ENCODE data around the gene GLDN. TPM values are rescaled to one million over a fixed set of nuclear protein-coding genes. Genes with fewer than 3 reads are reported as not detected.

The GLDN gene
- total and polyA plus RNA-seq, 2 experiments from 2014 or later = 0.32 to 1.2 TPM

DNA sequence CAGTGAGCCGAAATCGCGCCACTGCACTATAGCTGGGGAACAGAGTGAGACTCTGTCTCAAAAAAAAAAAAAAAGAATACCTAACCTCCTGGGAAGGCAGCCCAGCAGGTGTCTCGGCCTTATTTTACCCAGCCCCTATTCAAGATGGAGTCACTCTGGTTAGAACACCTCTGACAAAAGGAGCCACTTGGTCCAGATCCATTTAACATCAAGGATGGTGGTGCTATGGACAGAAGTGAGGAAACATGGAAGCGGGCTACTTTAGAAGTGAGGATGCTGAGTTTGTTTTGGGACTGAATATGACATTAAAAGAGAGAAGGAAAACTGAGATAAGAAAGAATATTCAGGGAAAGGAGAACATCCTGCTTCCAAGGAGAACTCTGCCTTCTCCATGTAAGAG lies 14.7 kb downstream of the GLDN start (continued):
- TF ChIP-seq, protein P1, sequence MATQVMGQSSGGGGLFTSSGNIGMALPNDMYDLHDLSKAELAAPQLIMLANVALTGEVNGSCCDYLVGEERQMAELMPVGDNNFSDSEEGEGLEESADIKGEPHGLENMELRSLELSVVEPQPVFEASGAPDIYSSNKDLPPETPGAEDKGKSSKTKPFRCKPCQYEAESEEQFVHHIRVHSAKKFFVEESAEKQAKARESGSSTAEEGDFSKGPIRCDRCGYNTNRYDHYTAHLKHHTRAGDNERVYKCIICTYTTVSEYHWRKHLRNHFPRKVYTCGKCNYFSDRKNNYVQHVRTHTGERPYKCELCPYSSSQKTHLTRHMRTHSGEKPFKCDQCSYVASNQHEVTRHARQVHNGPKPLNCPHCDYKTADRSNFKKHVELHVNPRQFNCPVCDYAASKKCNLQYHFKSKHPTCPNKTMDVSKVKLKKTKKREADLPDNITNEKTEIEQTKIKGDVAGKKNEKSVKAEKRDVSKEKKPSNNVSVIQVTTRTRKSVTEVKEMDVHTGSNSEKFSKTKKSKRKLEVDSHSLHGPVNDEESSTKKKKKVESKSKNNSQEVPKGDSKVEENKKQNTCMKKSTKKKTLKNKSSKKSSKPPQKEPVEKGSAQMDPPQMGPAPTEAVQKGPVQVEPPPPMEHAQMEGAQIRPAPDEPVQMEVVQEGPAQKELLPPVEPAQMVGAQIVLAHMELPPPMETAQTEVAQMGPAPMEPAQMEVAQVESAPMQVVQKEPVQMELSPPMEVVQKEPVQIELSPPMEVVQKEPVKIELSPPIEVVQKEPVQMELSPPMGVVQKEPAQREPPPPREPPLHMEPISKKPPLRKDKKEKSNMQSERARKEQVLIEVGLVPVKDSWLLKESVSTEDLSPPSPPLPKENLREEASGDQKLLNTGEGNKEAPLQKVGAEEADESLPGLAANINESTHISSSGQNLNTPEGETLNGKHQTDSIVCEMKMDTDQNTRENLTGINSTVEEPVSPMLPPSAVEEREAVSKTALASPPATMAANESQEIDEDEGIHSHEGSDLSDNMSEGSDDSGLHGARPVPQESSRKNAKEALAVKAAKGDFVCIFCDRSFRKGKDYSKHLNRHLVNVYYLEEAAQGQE (IDR thresholded peaks at IDR 0.05; ENCODE audit: unreplicated experiment) = no peak
- TF ChIP-seq, protein P2, sequence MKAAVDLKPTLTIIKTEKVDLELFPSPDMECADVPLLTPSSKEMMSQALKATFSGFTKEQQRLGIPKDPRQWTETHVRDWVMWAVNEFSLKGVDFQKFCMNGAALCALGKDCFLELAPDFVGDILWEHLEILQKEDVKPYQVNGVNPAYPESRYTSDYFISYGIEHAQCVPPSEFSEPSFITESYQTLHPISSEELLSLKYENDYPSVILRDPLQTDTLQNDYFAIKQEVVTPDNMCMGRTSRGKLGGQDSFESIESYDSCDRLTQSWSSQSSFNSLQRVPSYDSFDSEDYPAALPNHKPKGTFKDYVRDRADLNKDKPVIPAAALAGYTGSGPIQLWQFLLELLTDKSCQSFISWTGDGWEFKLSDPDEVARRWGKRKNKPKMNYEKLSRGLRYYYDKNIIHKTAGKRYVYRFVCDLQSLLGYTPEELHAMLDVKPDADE (IDR thresholded peaks at IDR 0.05) = no peak
- no peak for TF ChIP-seq ZNF114 (CRISPR knock-in tag; IDR thresholded peaks at IDR 0.05)
- TF ChIP-seq, protein P3, sequence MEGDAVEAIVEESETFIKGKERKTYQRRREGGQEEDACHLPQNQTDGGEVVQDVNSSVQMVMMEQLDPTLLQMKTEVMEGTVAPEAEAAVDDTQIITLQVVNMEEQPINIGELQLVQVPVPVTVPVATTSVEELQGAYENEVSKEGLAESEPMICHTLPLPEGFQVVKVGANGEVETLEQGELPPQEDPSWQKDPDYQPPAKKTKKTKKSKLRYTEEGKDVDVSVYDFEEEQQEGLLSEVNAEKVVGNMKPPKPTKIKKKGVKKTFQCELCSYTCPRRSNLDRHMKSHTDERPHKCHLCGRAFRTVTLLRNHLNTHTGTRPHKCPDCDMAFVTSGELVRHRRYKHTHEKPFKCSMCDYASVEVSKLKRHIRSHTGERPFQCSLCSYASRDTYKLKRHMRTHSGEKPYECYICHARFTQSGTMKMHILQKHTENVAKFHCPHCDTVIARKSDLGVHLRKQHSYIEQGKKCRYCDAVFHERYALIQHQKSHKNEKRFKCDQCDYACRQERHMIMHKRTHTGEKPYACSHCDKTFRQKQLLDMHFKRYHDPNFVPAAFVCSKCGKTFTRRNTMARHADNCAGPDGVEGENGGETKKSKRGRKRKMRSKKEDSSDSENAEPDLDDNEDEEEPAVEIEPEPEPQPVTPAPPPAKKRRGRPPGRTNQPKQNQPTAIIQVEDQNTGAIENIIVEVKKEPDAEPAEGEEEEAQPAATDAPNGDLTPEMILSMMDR (conservative IDR thresholded peaks at IDR 0.05; ENCODE audit: low read depth in 2 of 2) = no peak
- no peak for TF ChIP-seq EZH2 (IDR thresholded peaks at IDR 0.05; ENCODE audit: low read depth, unreplicated experiment)
- no peak for TF ChIP-seq EZH2phosphoT487 (IDR thresholded peaks at IDR 0.05; ENCODE audit: unreplicated experiment)

DNA sequence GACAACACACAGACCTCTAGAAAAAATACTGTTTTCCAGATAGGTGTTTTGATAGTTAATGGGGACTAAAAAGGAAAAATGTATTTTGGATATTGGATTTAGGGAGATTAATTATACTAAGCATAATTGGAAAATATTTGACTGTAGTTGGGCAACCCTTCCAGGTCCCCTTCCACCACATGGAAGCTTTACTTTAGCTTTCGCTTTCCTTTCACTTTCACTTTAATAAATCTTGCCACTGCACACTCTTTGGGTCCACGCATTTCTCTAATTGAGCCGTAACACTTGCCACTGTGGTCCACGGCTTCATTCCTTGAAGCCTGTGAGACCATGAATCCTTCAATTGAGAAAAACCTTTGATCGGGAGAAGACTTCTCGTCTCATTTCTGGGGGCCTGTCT lies 15.5 kb downstream of the GLDN start:
- Mint-ChIP-seq H3K27ac (no peak overlapping the region), H3K36me3 (ENCODE audit: low read depth) (no peaks in the 10 kb centered on the region), H3K4me1 (peaks cover 4% of the 10 kb centered on the region; the same call in 1 of the 3 replicates), H3K27me3 (ENCODE audit: insufficient read depth, low read depth, poor library complexity) (peaks cover under 1% of the 10 kb centered on the region), H3K4me3 (no peak overlapping the region), H3K9me3 (no peaks in the 10 kb centered on the region)
- DNase-seq (ENCODE audit: low spot score) = no peak
- no peak overlapping the region for H3K4me3 ChIP-seq
- no peaks in the 10 kb centered on the region; the same call in 1 of the 2 replicates for H3K9me2 ChIP-seq (ENCODE audit: insufficient read depth)
- H3F3A ChIP-seq (replicated peaks; ENCODE audit: low read depth) = no peaks in the 10 kb centered on the region
- no peaks in the 10 kb centered on the region for H4K20me1 ChIP-seq (replicated peaks; ENCODE audit: insufficient read depth)
- no peak for ATAC-seq
- H3K79me2 ChIP-seq (replicated peaks; ENCODE audit: insufficient read depth) = no peaks in the 10 kb centered on the region
- H3K4me1 ChIP-seq (ENCODE audit: insufficient read depth) = no peaks in the 10 kb centered on the region; the same call in 1 of the 2 replicates
- TF ChIP-seq POLR2AphosphoS5 (IDR thresholded peaks at IDR 0.05; ENCODE audit: low read depth) = no peak
- no peak for TF ChIP-seq ZNF331 (CRISPR knock-in tag; IDR thresholded peaks at IDR 0.05; ENCODE audit: low read depth)
- TF ChIP-seq, protein P3 (conservative IDR thresholded peaks at IDR 0.05; ENCODE audit: low read depth in 2 of 2) = no peak
- no peak for TF ChIP-seq JUNB (IDR thresholded peaks at IDR 0.05; ENCODE audit: unreplicated experiment)
- H3K4me2 ChIP-seq = no peak overlapping the region
- no peak overlapping the region for H3K27ac ChIP-seq (ENCODE audit: low read depth)
- no peaks in the 10 kb centered on the region for H3K27me3 ChIP-seq (ENCODE audit: insufficient read depth)
- H2AFZ ChIP-seq = no peak overlapping the region
- H3K36me3 ChIP-seq (ENCODE audit: insufficient read depth) = no peaks in the 10 kb centered on the region

All from GM23338 (cell line).